Type B pancreatic cell (in vitro differentiated cells): ENCODE measurements around the gene LPGAT1. TPM values are rescaled to one million over a fixed set of nuclear protein-coding genes. Genes with fewer than 3 reads are reported as not detected.
A peak's percentile ranks its signal among the peaks of the same experiment; 100 is the strongest.

Source experiments
- DNase-seq: peaks from one replicate; pipeline ENCODE4 v3.0.0; 2021; ENCODE audit warnings: mixed read lengths; ENCODE audit not compliant: unreplicated experiment; ENCODE audit errors: extremely low spot score
- H3K27ac Mint-ChIP-seq: 2 replicates; pipeline ENCODE4 v1.8.0; 2021; ENCODE audit warnings: mild to moderate bottlenecking, mixed read lengths
- H3K27me3 Mint-ChIP-seq: 2 replicates; pipeline ENCODE4 v1.8.0; 2021; ENCODE audit warnings: mixed read lengths
- H3K36me3 Mint-ChIP-seq: 2 replicates; pipeline ENCODE4 v1.8.0; 2021; ENCODE audit warnings: mixed read lengths
- H3K4me1 Mint-ChIP-seq: one replicate; pipeline ENCODE4 v1.8.0; 2021; ENCODE audit warnings: mixed read lengths; ENCODE audit not compliant: unreplicated experiment
- H3K4me3 Mint-ChIP-seq: 2 replicates; pipeline ENCODE4 v1.8.0; 2021; ENCODE audit warnings: mild to moderate bottlenecking, mixed read lengths
- H3K9me3 Mint-ChIP-seq: 2 replicates; pipeline ENCODE4 v1.8.0; 2021; ENCODE audit warnings: mixed read lengths
- total RNA-seq: library from RNA; stranded (reverse); gene quantifications from 2 replicates; pipeline ENCODE4 v1.2.1, GENCODE V29; 2021; ENCODE audit warnings: low replicate concordance
- TF ChIP-seq, protein P1 (sequence below): fragments of 200-600 bp; sonication (generic); conservative IDR thresholded peaks from 2 replicates; pipeline ENCODE4 v1.5.0; 2021; ENCODE audit warnings: antibody characterized with exemption, mild to moderate bottlenecking

LPGAT1 gene
- total RNA-seq, 1 donor from 2014 or later = 31.3 TPM

DNA sequence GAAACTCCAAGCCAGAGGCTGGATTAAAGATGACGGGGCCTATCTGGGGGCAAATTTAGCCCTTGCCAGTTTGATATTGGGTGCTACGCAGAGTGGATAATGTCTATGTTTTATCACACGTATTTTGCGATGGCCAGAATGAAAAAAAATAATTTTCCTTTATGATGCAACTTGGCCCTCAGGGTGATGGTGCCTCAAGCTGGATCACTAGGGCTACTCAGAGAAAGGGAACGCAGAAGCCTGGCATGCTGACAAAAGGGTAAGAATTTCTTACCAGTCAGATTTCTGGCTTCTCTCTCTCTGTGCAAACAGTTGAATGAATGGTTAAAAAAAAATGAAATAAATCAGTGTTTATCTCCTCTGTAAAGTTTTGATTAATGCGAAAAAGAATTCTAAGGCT, 122.6 kb downstream of the LPGAT1 start:
- Mint-ChIP-seq H3K9me3 (no peaks in the 10 kb centered on the region), H3K27ac (no peak overlapping the region), H3K4me3 (no peak overlapping the region), H3K27me3 (no peaks in the 10 kb centered on the region), H3K36me3 (no peaks in the 10 kb centered on the region), H3K4me1 (peaks cover 5% of the 10 kb centered on the region)
- TF ChIP-seq, protein P1, sequence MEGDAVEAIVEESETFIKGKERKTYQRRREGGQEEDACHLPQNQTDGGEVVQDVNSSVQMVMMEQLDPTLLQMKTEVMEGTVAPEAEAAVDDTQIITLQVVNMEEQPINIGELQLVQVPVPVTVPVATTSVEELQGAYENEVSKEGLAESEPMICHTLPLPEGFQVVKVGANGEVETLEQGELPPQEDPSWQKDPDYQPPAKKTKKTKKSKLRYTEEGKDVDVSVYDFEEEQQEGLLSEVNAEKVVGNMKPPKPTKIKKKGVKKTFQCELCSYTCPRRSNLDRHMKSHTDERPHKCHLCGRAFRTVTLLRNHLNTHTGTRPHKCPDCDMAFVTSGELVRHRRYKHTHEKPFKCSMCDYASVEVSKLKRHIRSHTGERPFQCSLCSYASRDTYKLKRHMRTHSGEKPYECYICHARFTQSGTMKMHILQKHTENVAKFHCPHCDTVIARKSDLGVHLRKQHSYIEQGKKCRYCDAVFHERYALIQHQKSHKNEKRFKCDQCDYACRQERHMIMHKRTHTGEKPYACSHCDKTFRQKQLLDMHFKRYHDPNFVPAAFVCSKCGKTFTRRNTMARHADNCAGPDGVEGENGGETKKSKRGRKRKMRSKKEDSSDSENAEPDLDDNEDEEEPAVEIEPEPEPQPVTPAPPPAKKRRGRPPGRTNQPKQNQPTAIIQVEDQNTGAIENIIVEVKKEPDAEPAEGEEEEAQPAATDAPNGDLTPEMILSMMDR = no peak
- no peak for DNase-seq

DNA sequence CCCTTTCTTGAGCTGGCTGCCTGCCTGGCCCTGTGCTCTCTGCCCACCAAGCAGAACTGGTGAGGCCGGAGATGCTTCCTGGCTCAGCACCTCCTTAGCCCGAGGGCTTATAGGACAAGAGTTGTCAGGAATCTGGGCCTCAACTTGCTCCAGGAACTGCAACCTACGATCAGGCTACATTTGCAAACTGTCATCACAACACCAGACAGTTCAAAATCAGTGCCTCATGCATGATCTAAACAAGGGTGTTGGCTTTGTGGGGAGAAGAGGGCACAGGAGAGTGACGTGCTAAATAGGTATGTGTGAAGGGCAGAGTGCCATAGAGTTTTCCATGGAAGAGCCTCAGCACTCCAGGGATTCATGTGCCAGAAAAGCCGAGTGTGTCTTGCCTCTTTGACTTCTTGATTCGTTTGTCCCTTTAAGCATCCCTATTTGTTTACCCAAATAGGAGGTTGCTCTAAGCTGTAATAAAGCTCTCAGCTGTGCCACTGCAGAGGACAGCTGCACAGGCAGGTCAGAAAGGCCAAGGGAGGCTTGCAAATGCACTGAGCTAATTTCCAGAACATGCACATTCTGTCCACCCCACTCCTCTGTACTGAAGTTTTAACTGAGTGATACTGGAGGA, 125.0 kb downstream of the LPGAT1 start:
- peaks cover 6% of the 10 kb centered on the region for H3K4me1 Mint-ChIP-seq
- no peak for DNase-seq
- H3K4me3 Mint-ChIP-seq = no peak overlapping the region
- no peaks in the 10 kb centered on the region for H3K9me3 Mint-ChIP-seq
- H3K27me3 Mint-ChIP-seq = no peaks in the 10 kb centered on the region
- TF ChIP-seq, protein P1 = no peak
- H3K27ac Mint-ChIP-seq = peak overlapping the region; percentile 43
- H3K36me3 Mint-ChIP-seq = no peaks in the 10 kb centered on the region

DNA sequence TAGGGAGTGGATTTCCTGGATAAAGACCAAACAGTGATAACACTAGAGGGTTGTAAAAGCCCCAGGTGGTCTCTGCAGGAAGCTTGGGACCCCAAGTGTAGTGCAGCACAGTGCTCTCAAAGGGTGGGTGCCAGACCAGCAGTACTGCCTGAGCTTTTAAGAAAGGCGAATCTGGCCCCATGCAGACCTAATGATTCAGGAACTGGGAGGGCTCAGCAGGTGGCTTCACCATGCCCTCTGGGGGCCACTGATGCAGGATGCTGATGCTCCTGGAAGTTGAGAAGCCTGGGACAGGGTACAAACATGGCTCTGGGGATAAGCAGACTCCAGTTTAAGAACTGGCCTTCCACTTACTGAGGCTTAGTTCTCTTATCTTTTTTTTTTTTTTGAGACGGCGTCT, 126.0 kb downstream of the LPGAT1 start:
- TF ChIP-seq, protein P1 = no peak
- no peak for DNase-seq
- Mint-ChIP-seq H3K27me3 (peaks cover 4% of the 10 kb centered on the region), H3K9me3 (no peaks in the 10 kb centered on the region), H3K27ac (no peak overlapping the region), H3K4me1 (peaks cover 6% of the 10 kb centered on the region), H3K36me3 (no peaks in the 10 kb centered on the region), H3K4me3 (no peak overlapping the region)

DNA sequence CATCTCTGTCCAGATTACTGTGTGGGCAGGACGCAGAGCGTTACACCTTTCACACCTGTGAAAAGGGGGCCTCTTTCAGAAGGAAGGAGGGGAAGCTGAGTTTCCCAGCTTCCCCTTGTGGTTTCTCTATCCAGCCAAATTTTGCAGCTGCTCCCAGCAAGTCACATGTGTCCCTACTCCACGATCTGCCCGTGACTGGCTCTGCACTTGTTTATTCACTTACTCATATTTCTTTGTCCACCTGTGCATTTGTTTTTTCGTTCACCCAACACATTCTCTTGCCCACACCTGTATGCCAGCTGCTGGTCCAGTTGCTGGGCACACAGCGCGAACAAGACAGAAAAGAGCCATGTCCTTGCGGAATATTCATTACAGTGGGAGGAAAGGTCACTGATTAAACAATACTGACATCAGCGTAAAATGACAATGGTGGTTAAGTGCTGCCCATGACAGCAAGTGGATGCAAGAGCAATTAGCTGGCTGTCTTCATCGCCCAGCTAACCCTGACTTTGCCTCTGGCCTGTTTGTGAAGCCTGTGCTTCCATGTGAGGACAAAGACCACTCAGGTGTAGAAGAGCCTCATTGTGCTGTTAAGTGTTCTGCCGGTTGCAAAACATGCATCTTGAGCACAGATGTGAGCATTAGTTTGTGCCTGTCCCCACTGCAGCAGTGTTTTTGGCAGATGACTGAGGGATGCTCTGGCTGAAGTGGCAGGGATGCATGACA, 126.6 kb downstream of the LPGAT1 start:
- no peak for DNase-seq
- peaks cover 8% of the 10 kb centered on the region for H3K27me3 Mint-ChIP-seq
- H3K4me1 Mint-ChIP-seq = peaks cover 6% of the 10 kb centered on the region
- no peak overlapping the region for H3K27ac Mint-ChIP-seq
- TF ChIP-seq, protein P1 = no peak
- H3K36me3 Mint-ChIP-seq = no peaks in the 10 kb centered on the region
- no peaks in the 10 kb centered on the region for H3K9me3 Mint-ChIP-seq
- H3K4me3 Mint-ChIP-seq = no peak overlapping the region

DNA sequence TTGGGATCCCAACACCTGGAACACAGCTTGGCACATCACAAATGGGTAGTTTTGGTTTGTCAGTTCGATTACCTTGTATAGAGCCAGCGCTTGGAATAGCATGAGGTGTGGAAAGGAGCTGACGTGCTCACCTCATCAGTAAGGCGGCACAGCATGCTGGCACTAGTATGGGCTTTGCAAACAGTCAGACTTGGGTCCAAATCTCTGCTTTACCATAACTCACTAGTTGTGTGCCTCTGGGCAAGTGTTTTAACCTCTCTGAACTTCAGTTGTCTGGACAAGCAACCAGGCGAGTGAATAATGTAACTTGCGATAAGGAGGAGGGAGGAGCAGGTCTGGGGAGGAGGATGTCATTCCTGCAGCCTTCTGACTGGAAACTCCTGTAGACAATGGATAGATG, 128.8 kb downstream of the LPGAT1 start:
- no peak overlapping the region for H3K27ac Mint-ChIP-seq
- no peaks in the 10 kb centered on the region for H3K36me3 Mint-ChIP-seq
- H3K9me3 Mint-ChIP-seq = no peaks in the 10 kb centered on the region
- peaks cover 8% of the 10 kb centered on the region for H3K27me3 Mint-ChIP-seq
- H3K4me1 Mint-ChIP-seq = peaks cover 6% of the 10 kb centered on the region
- H3K4me3 Mint-ChIP-seq = no peak overlapping the region
- DNase-seq = no peak
- TF ChIP-seq, protein P1 = no peak
